ENCODE measurements around the gene WWC1.

Gene WWC1

GRCh38 chr5:168291342-168291963 is at the start of gene WWC1:
WWC1 (plus strand) TSS chr5:168291645; CDS start chr5:168292153, 508 bp downstream.
- H3K4me1 ChIP-seq (ENCODE audit: control insufficient read depth, insufficient read depth, low read length, unreplicated experiment) = peaks cover 14% of the 10 kb centered on the region
- H2AFZ ChIP-seq (ENCODE audit: low read length, unreplicated experiment) = peak within 1 kb of the TSS; percentile 83
- H3K36me3 ChIP-seq (ENCODE audit: insufficient read depth, low read length) = no peaks in the 10 kb centered on the region
- no peaks in the 10 kb centered on the region for H3K27me3 ChIP-seq (ENCODE audit: insufficient read depth, low read length)
- H3K27ac ChIP-seq (ENCODE audit: low read depth, low read length) = no peak within 1 kb of the TSS
- peaks cover 5% of the 10 kb centered on the region for H3K79me2 ChIP-seq (ENCODE audit: control insufficient read depth, insufficient read depth, low read length, unreplicated experiment)
- H3K4me3 ChIP-seq (ENCODE audit: low read depth, low read length) = peak within 1 kb of the TSS; percentile 83

- H3K4me1 ChIP-seq (ENCODE audit: control insufficient read depth, insufficient read depth, low read length, unreplicated experiment) = no peaks in the 10 kb centered on the region
- no peak overlapping the region for H3K4me3 ChIP-seq (ENCODE audit: low read depth, low read length)
- no peak overlapping the region for H3K27ac ChIP-seq (ENCODE audit: low read depth, low read length)
- peaks cover 5% of the 10 kb centered on the region; the same call in 1 of the 2 replicates for H3K27me3 ChIP-seq (ENCODE audit: insufficient read depth, low read length)
- no peaks in the 10 kb centered on the region for H3K79me2 ChIP-seq (ENCODE audit: control insufficient read depth, insufficient read depth, low read length, unreplicated experiment)
- no peak overlapping the region for H2AFZ ChIP-seq (ENCODE audit: low read length, unreplicated experiment)
- no peaks in the 10 kb centered on the region for H3K36me3 ChIP-seq (ENCODE audit: insufficient read depth, low read length)
These were observed 46.4 kb upstream of the WWC1 start for GRCh38 chr5:168244838-168245559.

- Histone ChIP-seq H2AFZ (ENCODE audit: low read length, unreplicated experiment) (no peak overlapping the region), H3K27me3 (ENCODE audit: insufficient read depth, low read length) (peaks cover 11% of the 10 kb centered on the region; the same call in 1 of the 2 replicates), H3K79me2 (ENCODE audit: control insufficient read depth, insufficient read depth, low read length, unreplicated experiment) (no peaks in the 10 kb centered on the region), H3K27ac (ENCODE audit: low read depth, low read length) (no peak overlapping the region), H3K36me3 (ENCODE audit: insufficient read depth, low read length) (no peaks in the 10 kb centered on the region), H3K4me1 (ENCODE audit: control insufficient read depth, insufficient read depth, low read length, unreplicated experiment) (no peaks in the 10 kb centered on the region), H3K4me3 (ENCODE audit: low read depth, low read length) (no peak overlapping the region)
These were observed 41.5 kb upstream of the WWC1 start for GRCh38 chr5:168249923-168250322.

- Histone ChIP-seq H3K79me2 (ENCODE audit: control insufficient read depth, insufficient read depth, low read length, unreplicated experiment) (no peaks in the 10 kb centered on the region), H3K27me3 (ENCODE audit: insufficient read depth, low read length) (peaks cover 11% of the 10 kb centered on the region; the same call in 1 of the 2 replicates), H3K4me1 (ENCODE audit: control insufficient read depth, insufficient read depth, low read length, unreplicated experiment) (no peaks in the 10 kb centered on the region), H3K36me3 (ENCODE audit: insufficient read depth, low read length) (no peaks in the 10 kb centered on the region), H2AFZ (ENCODE audit: low read length, unreplicated experiment) (no peak overlapping the region), H3K27ac (ENCODE audit: low read depth, low read length) (no peak overlapping the region), H3K4me3 (ENCODE audit: low read depth, low read length) (no peak overlapping the region)
These were observed 40.2 kb upstream of the WWC1 start for GRCh38 chr5:168251259-168251658.

- Histone ChIP-seq H3K4me1 (ENCODE audit: control insufficient read depth, insufficient read depth, low read length, unreplicated experiment) (no peaks in the 10 kb centered on the region), H3K36me3 (ENCODE audit: insufficient read depth, low read length) (no peaks in the 10 kb centered on the region), H2AFZ (ENCODE audit: low read length, unreplicated experiment) (no peak overlapping the region), H3K79me2 (ENCODE audit: control insufficient read depth, insufficient read depth, low read length, unreplicated experiment) (no peaks in the 10 kb centered on the region), H3K4me3 (ENCODE audit: low read depth, low read length) (no peak overlapping the region), H3K27ac (ENCODE audit: low read depth, low read length) (no peak overlapping the region), H3K27me3 (ENCODE audit: insufficient read depth, low read length) (peaks cover 11% of the 10 kb centered on the region; the same call in 1 of the 2 replicates)
These were observed 37.3 kb upstream of the WWC1 start for GRCh38 chr5:168254013-168254693.

- no peak overlapping the region for H3K4me3 ChIP-seq (ENCODE audit: low read depth, low read length)
- H3K27me3 ChIP-seq (ENCODE audit: insufficient read depth, low read length) = peaks cover 20% of the 10 kb centered on the region
- no peaks in the 10 kb centered on the region for H3K4me1 ChIP-seq (ENCODE audit: control insufficient read depth, insufficient read depth, low read length, unreplicated experiment)
- no peaks in the 10 kb centered on the region for H3K36me3 ChIP-seq (ENCODE audit: insufficient read depth, low read length)
- H2AFZ ChIP-seq (ENCODE audit: low read length, unreplicated experiment) = no peak overlapping the region
- H3K27ac ChIP-seq (ENCODE audit: low read depth, low read length) = no peak overlapping the region
- H3K79me2 ChIP-seq (ENCODE audit: control insufficient read depth, insufficient read depth, low read length, unreplicated experiment) = no peaks in the 10 kb centered on the region
These were observed 30.9 kb upstream of the WWC1 start for GRCh38 chr5:168260353-168261226.

GRCh38 chr5:168261227-168261571 is 30.2 kb upstream of the WWC1 start:
- Histone ChIP-seq H3K4me3 (ENCODE audit: low read depth, low read length) (no peak overlapping the region), H3K36me3 (ENCODE audit: insufficient read depth, low read length) (no peaks in the 10 kb centered on the region), H3K79me2 (ENCODE audit: control insufficient read depth, insufficient read depth, low read length, unreplicated experiment) (no peaks in the 10 kb centered on the region), H3K4me1 (ENCODE audit: control insufficient read depth, insufficient read depth, low read length, unreplicated experiment) (no peaks in the 10 kb centered on the region), H2AFZ (ENCODE audit: low read length, unreplicated experiment) (no peak overlapping the region), H3K27ac (ENCODE audit: low read depth, low read length) (no peak overlapping the region), H3K27me3 (ENCODE audit: insufficient read depth, low read length) (peaks cover 20% of the 10 kb centered on the region)

GRCh38 chr5:168262042-168262743 is 29.3 kb upstream of the WWC1 start:
- Histone ChIP-seq H3K36me3 (ENCODE audit: insufficient read depth, low read length) (no peaks in the 10 kb centered on the region), H3K79me2 (ENCODE audit: control insufficient read depth, insufficient read depth, low read length, unreplicated experiment) (no peaks in the 10 kb centered on the region), H3K27ac (ENCODE audit: low read depth, low read length) (no peak overlapping the region), H3K4me3 (ENCODE audit: low read depth, low read length) (no peak overlapping the region), H3K27me3 (ENCODE audit: insufficient read depth, low read length) (peaks cover 20% of the 10 kb centered on the region), H3K4me1 (ENCODE audit: control insufficient read depth, insufficient read depth, low read length, unreplicated experiment) (no peaks in the 10 kb centered on the region), H2AFZ (ENCODE audit: low read length, unreplicated experiment) (no peak overlapping the region)

GRCh38 chr5:168263121-168263520 is 28.3 kb upstream of the WWC1 start:
- H3K36me3 ChIP-seq (ENCODE audit: insufficient read depth, low read length) = no peaks in the 10 kb centered on the region
- no peak overlapping the region for H3K27ac ChIP-seq (ENCODE audit: low read depth, low read length)

GRCh38 chr5:168266016-168266415 is 25.4 kb upstream of the WWC1 start:
- Histone ChIP-seq H2AFZ (ENCODE audit: low read length, unreplicated experiment) (no peak overlapping the region), H3K4me1 (ENCODE audit: control insufficient read depth, insufficient read depth, low read length, unreplicated experiment) (peaks cover 12% of the 10 kb centered on the region), H3K27ac (ENCODE audit: low read depth, low read length) (no peak overlapping the region), H3K36me3 (ENCODE audit: insufficient read depth, low read length) (no peaks in the 10 kb centered on the region), H3K27me3 (ENCODE audit: insufficient read depth, low read length) (peaks cover 11% of the 10 kb centered on the region), H3K79me2 (ENCODE audit: control insufficient read depth, insufficient read depth, low read length, unreplicated experiment) (no peaks in the 10 kb centered on the region), H3K4me3 (ENCODE audit: low read depth, low read length) (no peak overlapping the region)

More at GRCh38 chr5:168263121-168263520, 28.3 kb upstream of the WWC1 start:
- H3K4me3 ChIP-seq (ENCODE audit: low read depth, low read length) = no peak overlapping the region
- H3K4me1 ChIP-seq (ENCODE audit: control insufficient read depth, insufficient read depth, low read length, unreplicated experiment) = no peaks in the 10 kb centered on the region
- H2AFZ ChIP-seq (ENCODE audit: low read length, unreplicated experiment) = no peak overlapping the region
- peaks cover 20% of the 10 kb centered on the region for H3K27me3 ChIP-seq (ENCODE audit: insufficient read depth, low read length)
- no peaks in the 10 kb centered on the region for H3K79me2 ChIP-seq (ENCODE audit: control insufficient read depth, insufficient read depth, low read length, unreplicated experiment)

Measured in ACC112 (cell line).